Astrocyte (in vitro differentiated cells and primary cell): ENCODE measurements around the gene TYK2.

Experiments used
- CTCF ChIP-seq: IDR thresholded peaks from 2 replicates; pipeline ENCODE4 v1.5.1; 2011; ENCODE audit warnings: low read depth, mild to moderate bottlenecking, inconsistent platforms, low read length, moderate library complexity; ENCODE audit not compliant: insufficient read depth
- EZH2 ChIP-seq: IDR thresholded peaks from 2 replicates; pipeline ENCODE4 v1.6.1; 2012; ENCODE audit warnings: mild to moderate bottlenecking, low read length, inconsistent platforms; ENCODE audit not compliant: insufficient read depth

GRCh38 chr19:10402441-10403038 is 22.2 kb upstream of the TYK2 start:
- TF ChIP-seq CTCF (no peak), EZH2 (no peak)
